ENCODE measurements around the gene DYSF.

DYSF gene

GRCh38 chr2:71575966-71576365, 122.6 kb downstream of the DYSF start:
- DNase-seq (ENCODE audit: low spot score), result no peak

GRCh38 chr2:71576541-71576940, 123.2 kb downstream of the DYSF start:
- DNase-seq (ENCODE audit: low spot score), result no peak

- no peak for DNase-seq (ENCODE audit: low spot score)
Observed at GRCh38 chr2:71577209-71577608, 123.8 kb downstream of the DYSF start.

GRCh38 chr2:71578767-71579342, 125.5 kb downstream of the DYSF start:
- DNase-seq (ENCODE audit: low spot score), result no peak

GRCh38 chr2:71581026-71581425, 127.7 kb downstream of the DYSF start:
- DNase-seq (ENCODE audit: low spot score), result no peak

- no peak for DNase-seq (ENCODE audit: low spot score)
Observed at GRCh38 chr2:71583876-71584275, 130.5 kb downstream of the DYSF start.

- no peak for DNase-seq (ENCODE audit: low spot score)
Observed at GRCh38 chr2:71586471-71586870, 133.1 kb downstream of the DYSF start.

- no peak for DNase-seq (ENCODE audit: low spot score)
Observed at GRCh38 chr2:71587509-71588073, 134.2 kb downstream of the DYSF start.

GRCh38 chr2:71588497-71589170, 135.3 kb downstream of the DYSF start:
- no peak for DNase-seq (ENCODE audit: low spot score)

- no peak for DNase-seq (ENCODE audit: low spot score)
Observed at GRCh38 chr2:71589763-71590162, 136.4 kb downstream of the DYSF start.

GRCh38 chr2:71591044-71591443, 137.7 kb downstream of the DYSF start:
- no peak for DNase-seq (ENCODE audit: low spot score)

- no peak for DNase-seq (ENCODE audit: low spot score)
Observed at GRCh38 chr2:71592181-71592711, 138.9 kb downstream of the DYSF start.

- DNase-seq (ENCODE audit: low spot score), result no peak
Observed at GRCh38 chr2:71595569-71595968, 142.2 kb downstream of the DYSF start.

GRCh38 chr2:71596011-71596410, 142.7 kb downstream of the DYSF start:
- no peak for DNase-seq (ENCODE audit: low spot score)

GRCh38 chr2:71597756-71598155, 144.4 kb downstream of the DYSF start:
- no peak for DNase-seq (ENCODE audit: low spot score)

GRCh38 chr2:71598526-71598925, 145.2 kb downstream of the DYSF start:
- DNase-seq (ENCODE audit: low spot score), result no peak

GRCh38 chr2:71599038-71599437, 145.7 kb downstream of the DYSF start:
- no peak for DNase-seq (ENCODE audit: low spot score)

GRCh38 chr2:71599646-71600236, 146.4 kb downstream of the DYSF start:
- no peak for DNase-seq (ENCODE audit: low spot score)

GRCh38 chr2:71600555-71600954, 147.2 kb downstream of the DYSF start:
- DNase-seq (ENCODE audit: low spot score), result no peak

GRCh38 chr2:71601136-71602114, 148.1 kb downstream of the DYSF start:
- DNase-seq (ENCODE audit: low spot score), result no peak

- DNase-seq (ENCODE audit: low spot score), result no peak
Observed at GRCh38 chr2:71602115-71602495, 148.7 kb downstream of the DYSF start.

GRCh38 chr2:71602581-71602980, 149.2 kb downstream of the DYSF start:
- DNase-seq (ENCODE audit: low spot score), result no peak

Data from CD4-positive, alpha-beta T cell treated with Interleukin-6 at 100 ng/mL for 8 hours (primary cell).